WTC11 (cell line): Measurements from ENCODE around the gene INPP5A.

Experiments used
- ATF3 ChIP-seq: sonication (generic); formaldehyde crosslinking; conservative IDR thresholded peaks from 2 replicates; pipeline ENCODE4 v1.8.1; 2022; ENCODE audit warnings: mild to moderate bottlenecking, missing genetic modification reagents
- CREB1 ChIP-seq: sonication (generic); formaldehyde crosslinking; IDR thresholded peaks from 2 replicates; pipeline ENCODE4 v1.8.0; 2023; ENCODE audit warnings: mild to moderate bottlenecking, missing genetic modification reagents
- CTCF ChIP-seq: fragments of 200-600 bp; IDR thresholded peaks from 2 replicates; pipeline ENCODE4 v1.8.0; 2022; ENCODE audit warnings: antibody characterized with exemption
- E2F1 ChIP-seq: sonication (generic); formaldehyde crosslinking; IDR thresholded peaks from 2 replicates; pipeline ENCODE4 v1.8.0; 2022; ENCODE audit warnings: mild to moderate bottlenecking, missing genetic modification reagents
- E2F5 ChIP-seq: sonication (generic); formaldehyde crosslinking; IDR thresholded peaks from 2 replicates; pipeline ENCODE4 v1.8.1; 2022; ENCODE audit warnings: mild to moderate bottlenecking, moderate library complexity, missing genetic modification reagents
- ELF4 ChIP-seq: sonication (generic); formaldehyde crosslinking; IDR thresholded peaks from 2 replicates; pipeline ENCODE4 v1.8.1; 2022; ENCODE audit warnings: low read depth, mild to moderate bottlenecking, moderate library complexity, missing genetic modification reagents
- ETV6 ChIP-seq: sonication (generic); formaldehyde crosslinking; IDR thresholded peaks from 2 replicates; pipeline ENCODE4 v1.8.1; 2022; ENCODE audit warnings: mild to moderate bottlenecking, missing genetic modification reagents
- JUN ChIP-seq: sonication (generic); formaldehyde crosslinking; IDR thresholded peaks from 2 replicates; pipeline ENCODE4 v1.8.0; 2023; ENCODE audit warnings: mild to moderate bottlenecking, missing genetic modification reagents
- MAX ChIP-seq: sonication (generic); formaldehyde crosslinking; IDR thresholded peaks from 2 replicates; pipeline ENCODE4 v1.8.0; 2022; ENCODE audit warnings: mild to moderate bottlenecking, missing genetic modification reagents
- NR3C1 ChIP-seq: sonication (generic); formaldehyde crosslinking; conservative IDR thresholded peaks from 2 replicates; pipeline ENCODE4 v1.8.1; 2023; ENCODE audit warnings: low read depth, mild to moderate bottlenecking, missing genetic modification reagents
- TCF7 ChIP-seq: sonication (generic); formaldehyde crosslinking; IDR thresholded peaks from 2 replicates; pipeline ENCODE4 v1.8.0; 2022; ENCODE audit warnings: mild to moderate bottlenecking, low read depth, missing genetic modification reagents, moderate library complexity
- ZBTB21 ChIP-seq: sonication (generic); formaldehyde crosslinking; IDR thresholded peaks from 2 replicates; pipeline ENCODE4 v1.8.1; 2023; ENCODE audit warnings: mild to moderate bottlenecking, missing genetic modification reagents, borderline replicate concordance
- ZNF121 ChIP-seq: sonication (generic); formaldehyde crosslinking; IDR thresholded peaks from 2 replicates; pipeline ENCODE4 v1.8.0; 2023; ENCODE audit warnings: missing genetic modification reagents
- ZNF512 ChIP-seq: sonication (generic); formaldehyde crosslinking; IDR thresholded peaks from 2 replicates; pipeline ENCODE4 v1.8.1; 2022; ENCODE audit warnings: missing genetic modification reagents, borderline replicate concordance

- no peak for TF ChIP-seq E2F5 (CRISPR knock-in tag)
- no peak for TF ChIP-seq CTCF
- no peak for TF ChIP-seq ETV6 (CRISPR knock-in tag)
- no peak for TF ChIP-seq E2F1
- no peak for TF ChIP-seq ZBTB21
- TF ChIP-seq NR3C1 (CRISPR knock-in tag), result no peak
- no peak for TF ChIP-seq MAX (CRISPR knock-in tag)
- no peak for TF ChIP-seq TCF7 (CRISPR knock-in tag)
- no peak for TF ChIP-seq CREB1 (CRISPR knock-in tag)
- TF ChIP-seq ZNF512 (CRISPR knock-in tag), result no peak
- TF ChIP-seq ATF3 (CRISPR knock-in tag), result no peak
- TF ChIP-seq ZNF121 (CRISPR knock-in tag), result no peak
- TF ChIP-seq ELF4 (CRISPR knock-in tag), result no peak
- no peak for TF ChIP-seq JUN
Measured at GRCh38 chr10:132696204-132696603, 158.6 kb downstream of the INPP5A start.
